ENCODE results near the gene LCE7A. TPM values are rescaled to one million over a fixed set of nuclear protein-coding genes. Genes with fewer than 3 reads are reported as not detected.

LCE7A gene
- polyA plus RNA-seq, 2 of the 4 experiments (the other 2 are of a cell fraction): not detected

- ATAC-seq (no peak), DNase-seq (ENCODE audit: low read depth in 1 of 2, low spot score in 1 of 2) (no peak), FAIRE-seq (no peak)
- H3K4me3 ChIP-seq: no peak overlapping the region
- no peak overlapping the region for H3K4me2 ChIP-seq
- 4% methylated on average over 2 of the region's 2 CpGs for WGBS (ENCODE audit: missing lambda C conversion rate)
- H3K9me3 ChIP-seq: no peaks in the 10 kb centered on the region
- ChIA-PET CTCF (interaction anchor here (1.5 to 1.8 kb wide), 2 partner anchors 60 to 354 kb away, joined by 4 to 7 read pairs; no protein-coding TSS in a partner anchor), POLR2A (no interaction called here)
- H3K4me1 ChIP-seq: no peaks in the 10 kb centered on the region
- H3K27ac ChIP-seq: no peak overlapping the region
- TF ChIP-seq NPAS2 (CRISPR knock-in tag; IDR thresholded peaks at IDR 0.05; ENCODE audit: borderline replicate concordance): no peak
- TF ChIP-seq JUN (IDR thresholded peaks at IDR 0.05): no peak
- no peak for TF ChIP-seq JUNB (IDR thresholded peaks at IDR 0.05)
- TF ChIP-seq HMGXB4 (CRISPR knock-in tag; IDR thresholded peaks at IDR 0.05; ENCODE audit: borderline replicate concordance): no peak
- TF ChIP-seq ELK1 (IDR thresholded peaks at IDR 0.05; ENCODE audit: low read depth, low read length): no peak
- TF ChIP-seq SREBF2 (IDR thresholded peaks at IDR 0.05): no peak
- TF ChIP-seq NFE2L2 (conservative IDR thresholded peaks at IDR 0.05; ENCODE audit: low read length): no peak
- no peak for TF ChIP-seq PBX3 (IDR thresholded peaks at IDR 0.05)
- TF ChIP-seq CBX8 (IDR thresholded peaks at IDR 0.05): no peak
- TF ChIP-seq ZNF302 (CRISPR knock-in tag; IDR thresholded peaks at IDR 0.05): no peak
- TF ChIP-seq ESRRA (IDR thresholded peaks at IDR 0.05; ENCODE audit: borderline replicate concordance, low read length): no peak
- TF ChIP-seq GATA3 (IDR thresholded peaks at IDR 0.05; ENCODE audit: borderline replicate concordance): no peak
- no peak for TF ChIP-seq RNF2 (IDR thresholded peaks at IDR 0.05; ENCODE audit: borderline replicate concordance, low read depth)
- TF ChIP-seq POLR2AphosphoS2 (conservative IDR thresholded peaks at IDR 0.05; ENCODE audit: low read length): no peak
- no peak for TF ChIP-seq MYC (IDR thresholded peaks at IDR 0.05; ENCODE audit: borderline replicate concordance, low read length)
- TF ChIP-seq CBX2 (IDR thresholded peaks at IDR 0.05; ENCODE audit: borderline replicate concordance, low read depth): no peak
- no peak for TF ChIP-seq MAFK (IDR thresholded peaks at IDR 0.05; ENCODE audit: partially characterized antibody)
Observed at GRCh38 chr1:152866321-152866720, 6.5 kb downstream of the LCE7A start.

- Histone ChIP-seq H3K4me3 (no peak overlapping the region), H3K9me3 (no peaks in the 10 kb centered on the region), H3K4me1 (no peaks in the 10 kb centered on the region), H3K27ac (no peak overlapping the region), H3K4me2 (no peak overlapping the region)
- TF ChIP-seq SMC3 (IDR thresholded peaks at IDR 0.05): peak; percentile 64
- TF ChIP-seq FOSB (CRISPR knock-in tag; IDR thresholded peaks at IDR 0.05): no peak
- no peak for TF ChIP-seq BHLHE40 (IDR thresholded peaks at IDR 0.05; ENCODE audit: low read depth, low read length)
- no peak for TF ChIP-seq TP53 (CRISPR knock-in tag; IDR thresholded peaks at IDR 0.05)
- peak; percentile 66 for TF ChIP-seq CTCF (IDR thresholded peaks at IDR 0.05)
- no peak for TF ChIP-seq MYC (IDR thresholded peaks at IDR 0.05; ENCODE audit: borderline replicate concordance, low read length)
- peak; percentile 56 to 65; a peak in 4 of 5 replicates for TF ChIP-seq RAD21 (conservative IDR thresholded peaks at IDR 0.05 in 1 of 2, IDR thresholded peaks at IDR 0.05 in 1 of 2)
- TF ChIP-seq HDAC2 (IDR thresholded peaks at IDR 0.05): no peak
- TF ChIP-seq CHD2 (IDR thresholded peaks at IDR 0.05; ENCODE audit: low read length, partially characterized antibody): no peak
- no peak for TF ChIP-seq HEYL (CRISPR knock-in tag; IDR thresholded peaks at IDR 0.05)
- 20% methylated on average over 9 of the region's 9 CpGs for WGBS (ENCODE audit: missing lambda C conversion rate)
- CTCF ChIA-PET: interaction anchor here (0.6 to 5.2 kb wide), 30 partner anchors 9 to 354 kb away, joined by 3 to 66 read pairs (median 4); partner anchors contain the start of genes IVL and LCE2D
- DNase-seq (ENCODE audit: low read depth in 1 of 2, low spot score in 1 of 2) (peak; percentile 71 to 81), FAIRE-seq (peak; percentile 97), ATAC-seq (peak; percentile 87 to 93)
- POLR2A ChIA-PET: no interaction called here
Observed at GRCh38 chr1:152869808-152870419, 10.1 kb downstream of the LCE7A start.

Measured in A549 (cell line).